Lung microvascular endothelial cell (primary cell): ENCODE data around the gene ST6GALNAC3. TPM values are rescaled to one million over a fixed set of nuclear protein-coding genes. Genes with fewer than 3 reads are reported as not detected.

ENCODE experiments used
- DNase-seq, 2 donors: peaks; one replicate each; pipeline versions ENCODE4 v3.0.0 to v3.0.0-alpha.2; 2010; ENCODE audit warnings: low read depth in 2 of 2
- total RNA-seq: library from RNA; depleted of rRNA; stranded (reverse); fragments of >200 nt; gene quantifications from 2 replicates; pipeline ENCODE4 v1.2.1, GENCODE V29; 2014

Gene ST6GALNAC3
- total RNA-seq, 1 donor from 2014 or later: 41.5 TPM

GRCh38 chr1:76285578-76286135 is 211.1 kb downstream of the ST6GALNAC3 start:
- peak in 1 of 2 donors; percentile 47 for DNase-seq

- DNase-seq: no peak
These were observed 213.4 kb downstream of the ST6GALNAC3 start for GRCh38 chr1:76287917-76288316.

- DNase-seq: no peak
These were observed 214.4 kb downstream of the ST6GALNAC3 start for GRCh38 chr1:76288758-76289483.

GRCh38 chr1:76289692-76290091 is 215.1 kb downstream of the ST6GALNAC3 start:
- no peak for DNase-seq

- DNase-seq: no peak
These were observed 215.7 kb downstream of the ST6GALNAC3 start for GRCh38 chr1:76290271-76290670.

- no peak for DNase-seq
These were observed 216.6 kb downstream of the ST6GALNAC3 start for GRCh38 chr1:76291191-76291590.

GRCh38 chr1:76291737-76292136 is 217.2 kb downstream of the ST6GALNAC3 start:
- no peak for DNase-seq

GRCh38 chr1:76292418-76293184 is 218.1 kb downstream of the ST6GALNAC3 start:
- DNase-seq: peak in 1 of 2 donors; percentile 6

- no peak for DNase-seq
These were observed 219.3 kb downstream of the ST6GALNAC3 start for GRCh38 chr1:76293831-76294230.

GRCh38 chr1:76294482-76295194 is 220.1 kb downstream of the ST6GALNAC3 start:
- peak; percentile 16 to 31 for DNase-seq

- DNase-seq: no peak
These were observed 223.9 kb downstream of the ST6GALNAC3 start for GRCh38 chr1:76298399-76298798.

GRCh38 chr1:76299036-76299435 is 224.5 kb downstream of the ST6GALNAC3 start:
- no peak for DNase-seq

- no peak for DNase-seq
These were observed 226.0 kb downstream of the ST6GALNAC3 start for GRCh38 chr1:76300556-76300955.

- DNase-seq: no peak
These were observed 228.3 kb downstream of the ST6GALNAC3 start for GRCh38 chr1:76302711-76303339.

- DNase-seq: no peak
These were observed 228.8 kb downstream of the ST6GALNAC3 start for GRCh38 chr1:76303340-76303717.

- no peak for DNase-seq
These were observed 238.8 kb downstream of the ST6GALNAC3 start for GRCh38 chr1:76313304-76313703.

- no peak for DNase-seq
These were observed 240.2 kb downstream of the ST6GALNAC3 start for GRCh38 chr1:76314730-76315129.

GRCh38 chr1:76317299-76317900 is 242.9 kb downstream of the ST6GALNAC3 start:
- DNase-seq: no peak

GRCh38 chr1:76330991-76331603 is 256.6 kb downstream of the ST6GALNAC3 start:
- DNase-seq: peak; percentile 61 to 74

GRCh38 chr1:76335882-76336281 is 261.3 kb downstream of the ST6GALNAC3 start:
- DNase-seq: no peak
